ENCODE measurements around the gene MMP2. TPM values are rescaled to one million over a fixed set of nuclear protein-coding genes. Genes with fewer than 3 reads are reported as not detected.

The MMP2 gene
- total RNA-seq, 3 donors from 2014 or later = 113 to 1,485 (median 459) TPM

DNA sequence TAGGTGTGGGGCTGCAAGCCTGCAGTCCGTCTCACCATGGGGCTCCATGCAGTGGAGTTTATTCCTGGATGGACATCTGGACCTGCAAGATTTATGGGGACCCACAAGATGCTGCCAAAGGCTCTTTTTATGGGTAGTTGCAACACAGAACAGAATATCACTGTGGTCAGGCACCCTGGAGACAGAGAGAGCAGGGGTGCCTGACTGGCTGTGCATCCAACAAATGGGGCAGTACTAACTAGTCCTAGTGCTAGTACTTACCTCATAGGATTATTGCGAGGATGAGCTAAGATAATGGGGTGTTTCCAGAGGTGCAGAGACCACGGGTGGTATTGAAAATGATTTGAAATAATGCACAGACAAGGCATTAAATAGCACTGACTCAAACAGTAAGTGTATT lies 42.4 kb upstream of the MMP2 start:
- Histone ChIP-seq H3K27ac (no peak overlapping the region), H3K27me3 (no peaks in the 10 kb centered on the region), H3K36me3 (no peaks in the 10 kb centered on the region), H3K9me3 (no peaks in the 10 kb centered on the region), H3K4me3 (no peak overlapping the region), H3K4me1 (peaks cover 0 to 3% of the 10 kb centered on the region in 2 donors)
- intact Hi-C loops (cut with DNase I; ENCODE audit: low total_unique reads) = no loop called here
- no peak for DNase-seq (ENCODE audit: low spot score in 2 of 2)
- TF ChIP-seq, protein P1, sequence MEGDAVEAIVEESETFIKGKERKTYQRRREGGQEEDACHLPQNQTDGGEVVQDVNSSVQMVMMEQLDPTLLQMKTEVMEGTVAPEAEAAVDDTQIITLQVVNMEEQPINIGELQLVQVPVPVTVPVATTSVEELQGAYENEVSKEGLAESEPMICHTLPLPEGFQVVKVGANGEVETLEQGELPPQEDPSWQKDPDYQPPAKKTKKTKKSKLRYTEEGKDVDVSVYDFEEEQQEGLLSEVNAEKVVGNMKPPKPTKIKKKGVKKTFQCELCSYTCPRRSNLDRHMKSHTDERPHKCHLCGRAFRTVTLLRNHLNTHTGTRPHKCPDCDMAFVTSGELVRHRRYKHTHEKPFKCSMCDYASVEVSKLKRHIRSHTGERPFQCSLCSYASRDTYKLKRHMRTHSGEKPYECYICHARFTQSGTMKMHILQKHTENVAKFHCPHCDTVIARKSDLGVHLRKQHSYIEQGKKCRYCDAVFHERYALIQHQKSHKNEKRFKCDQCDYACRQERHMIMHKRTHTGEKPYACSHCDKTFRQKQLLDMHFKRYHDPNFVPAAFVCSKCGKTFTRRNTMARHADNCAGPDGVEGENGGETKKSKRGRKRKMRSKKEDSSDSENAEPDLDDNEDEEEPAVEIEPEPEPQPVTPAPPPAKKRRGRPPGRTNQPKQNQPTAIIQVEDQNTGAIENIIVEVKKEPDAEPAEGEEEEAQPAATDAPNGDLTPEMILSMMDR (IDR thresholded peaks at IDR 0.05) = no peak
- TF ChIP-seq POLR2A (IDR thresholded peaks at IDR 0.05) = no peak
- no peak for TF ChIP-seq POLR2AphosphoS5 (IDR thresholded peaks at IDR 0.05)

DNA sequence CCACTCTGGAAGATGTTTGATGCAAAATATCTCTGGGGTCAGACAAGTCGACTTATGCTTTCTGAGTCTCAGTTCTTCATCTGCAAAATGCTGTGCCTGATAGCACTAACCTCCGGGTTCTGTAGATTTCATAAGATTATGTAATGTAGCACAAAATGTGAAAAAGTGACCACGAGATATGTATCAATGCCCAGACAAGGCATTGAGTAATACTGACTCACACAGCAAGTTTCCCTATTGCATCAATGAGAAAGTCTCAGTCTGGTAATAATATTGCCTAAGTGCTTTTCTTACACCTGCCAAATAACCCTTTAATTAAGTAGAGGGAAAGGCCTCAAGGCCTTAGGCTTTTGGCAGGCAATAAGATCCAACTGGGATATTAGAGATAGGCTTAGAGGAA lies 41.4 kb upstream of the MMP2 start:
- no peak overlapping the region for H3K4me3 ChIP-seq
- no peaks in the 10 kb centered on the region for H3K36me3 ChIP-seq
- H3K4me1 ChIP-seq = peaks cover 0 to 3% of the 10 kb centered on the region in 2 donors
- TF ChIP-seq POLR2AphosphoS5 (IDR thresholded peaks at IDR 0.05) (peak in 2 of 3 donors; percentile 67 to 77), POLR2A (IDR thresholded peaks at IDR 0.05) (no peak)
- TF ChIP-seq, protein P1 (IDR thresholded peaks at IDR 0.05) = no peak
- no peaks in the 10 kb centered on the region for H3K27me3 ChIP-seq
- H3K9me3 ChIP-seq = no peaks in the 10 kb centered on the region
- intact Hi-C loops (cut with DNase I; ENCODE audit: low total_unique reads) = no loop called here
- peak overlapping the region in 1 of 2 donors; percentile 39 for H3K27ac ChIP-seq
- no peak for DNase-seq (ENCODE audit: low spot score in 2 of 2)

DNA sequence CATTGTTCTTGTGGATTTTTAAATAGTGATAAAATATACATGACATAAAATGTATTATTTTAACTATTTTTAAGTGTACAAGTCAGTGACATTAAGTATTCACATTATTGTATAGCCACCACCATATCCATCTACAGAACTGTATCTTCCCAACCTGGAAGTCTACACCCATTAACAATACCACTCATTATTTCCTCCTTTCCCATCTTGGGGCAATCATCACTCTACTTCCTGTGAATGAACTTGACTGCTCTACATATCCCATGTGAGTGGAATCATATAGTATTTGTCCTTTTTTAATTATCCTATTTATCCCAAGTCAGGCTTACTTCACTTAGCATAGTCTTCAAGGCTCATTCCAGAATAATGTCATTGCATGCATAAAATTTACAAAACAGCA lies 40.7 kb upstream of the MMP2 start:
- Histone ChIP-seq H3K9me3 (no peaks in the 10 kb centered on the region), H3K27ac (peak overlapping the region in 1 of 2 donors; percentile 39), H3K4me3 (no peak overlapping the region), H3K4me1 (peaks cover 0 to 3% of the 10 kb centered on the region in 2 donors), H3K27me3 (no peaks in the 10 kb centered on the region), H3K36me3 (no peaks in the 10 kb centered on the region)
- no peak for DNase-seq (ENCODE audit: low spot score in 2 of 2)
- TF ChIP-seq, protein P1 (IDR thresholded peaks at IDR 0.05) = no peak
- TF ChIP-seq POLR2A (IDR thresholded peaks at IDR 0.05) (no peak), POLR2AphosphoS5 (IDR thresholded peaks at IDR 0.05) (no peak)
- intact Hi-C loops (cut with DNase I; ENCODE audit: low total_unique reads) = no loop called here

DNA sequence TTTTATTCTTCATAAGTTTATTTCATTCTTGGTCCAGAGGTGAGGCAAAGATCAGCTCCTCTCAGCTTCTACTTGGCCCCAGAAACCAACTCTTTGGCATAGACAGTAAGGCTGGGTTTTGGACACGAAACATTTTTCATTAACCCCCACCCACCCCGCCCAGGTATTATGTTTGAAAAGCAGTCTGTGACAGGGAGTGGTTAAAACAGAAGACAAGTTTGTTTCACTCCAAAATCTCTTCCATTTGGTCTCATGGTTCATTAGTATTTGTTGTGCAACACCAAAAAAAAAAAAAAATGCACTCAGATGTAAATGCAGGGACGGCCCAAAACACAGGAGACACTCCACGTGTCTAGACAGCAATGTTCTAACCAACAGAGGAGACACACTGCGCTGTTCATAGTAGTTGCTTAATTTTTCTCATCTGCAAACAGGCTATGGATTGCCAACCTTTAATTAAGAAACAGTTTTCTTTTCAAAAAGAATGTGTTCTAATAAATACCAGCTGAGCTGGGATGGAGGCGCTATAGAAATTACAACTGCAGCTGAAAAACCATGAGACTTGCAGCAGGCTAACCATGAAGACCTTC lies 39.8 kb upstream of the MMP2 start:
- no peaks in the 10 kb centered on the region for H3K36me3 ChIP-seq
- intact Hi-C loops (cut with DNase I; ENCODE audit: low total_unique reads) = no loop called here
- no peaks in the 10 kb centered on the region for H3K9me3 ChIP-seq
- TF ChIP-seq, protein P1 (IDR thresholded peaks at IDR 0.05) = no peak
- peak in 1 of 3 donors; percentile 15 for TF ChIP-seq POLR2AphosphoS5 (IDR thresholded peaks at IDR 0.05)
- peaks cover 0 to 3% of the 10 kb centered on the region in 2 donors for H3K4me1 ChIP-seq
- no peak overlapping the region for H3K4me3 ChIP-seq
- DNase-seq (ENCODE audit: low spot score in 2 of 2) = no peak
- H3K27ac ChIP-seq = peak overlapping the region in 1 of 2 donors; percentile 72
- H3K27me3 ChIP-seq = no peaks in the 10 kb centered on the region

DNA sequence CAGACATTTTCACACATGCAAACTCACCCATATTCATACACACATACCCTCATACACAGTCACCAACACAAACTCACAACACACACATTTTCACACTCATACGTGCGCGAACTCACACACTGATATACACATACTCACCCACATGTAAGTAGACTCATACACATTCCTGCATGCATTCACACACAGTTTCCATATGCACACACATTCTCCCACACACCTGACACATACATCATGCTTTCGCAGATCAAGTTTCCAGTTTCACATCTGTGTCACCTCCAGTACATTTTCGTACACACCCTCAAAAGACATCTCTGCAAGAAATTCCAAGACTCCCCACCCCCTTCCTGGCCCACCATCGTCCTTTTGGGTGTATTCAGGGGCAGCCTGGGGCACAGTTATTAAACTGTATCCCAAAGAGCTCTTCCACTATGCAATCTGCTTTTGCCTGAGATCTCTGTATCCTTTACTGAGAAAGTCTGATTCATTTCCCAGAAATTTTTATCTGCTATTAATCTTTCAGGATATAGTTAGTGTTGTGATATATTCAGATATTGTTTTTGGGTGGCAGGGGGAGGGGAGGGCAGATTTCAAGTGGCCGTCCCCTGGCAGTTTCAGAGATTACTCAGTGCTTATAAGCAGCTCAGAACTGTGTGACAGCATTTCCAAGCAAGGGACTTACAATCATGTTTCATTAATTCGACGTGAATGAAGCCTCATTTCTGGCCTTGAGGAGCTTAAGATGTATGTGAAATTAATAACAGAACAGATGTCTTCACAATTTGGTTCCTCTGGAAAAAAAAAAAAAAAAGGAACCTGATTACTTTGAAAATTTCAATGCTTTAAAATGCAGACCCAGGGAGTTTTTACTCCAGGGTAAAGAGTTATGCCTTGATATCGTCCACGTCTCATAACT lies 35.3 kb upstream of the MMP2 start:
- no peak for TF ChIP-seq POLR2AphosphoS5 (IDR thresholded peaks at IDR 0.05)
- TF ChIP-seq, protein P1 (IDR thresholded peaks at IDR 0.05) = no peak
- no peak for TF ChIP-seq POLR2A (IDR thresholded peaks at IDR 0.05)
- intact Hi-C loops (cut with DNase I; ENCODE audit: low total_unique reads) = no loop called here
- Histone ChIP-seq H3K4me1 (peaks cover 0 to 3% of the 10 kb centered on the region in 2 donors), H3K4me3 (no peak overlapping the region), H3K27ac (no peak overlapping the region), H3K9me3 (no peaks in the 10 kb centered on the region), H3K36me3 (no peaks in the 10 kb centered on the region), H3K27me3 (no peaks in the 10 kb centered on the region)
- DNase-seq (ENCODE audit: low spot score in 2 of 2) = no peak
